Fibroblast of skin of scalp (primary cell): ENCODE results near the gene ARHGAP4.
A peak's percentile ranks its signal among the peaks of the same experiment; 100 is the strongest.

ENCODE experiments used
- DNase-seq: peaks from one replicate; pipeline ENCODE4 v3.0.0-alpha.2; 2013

Gene ARHGAP4

DNA sequence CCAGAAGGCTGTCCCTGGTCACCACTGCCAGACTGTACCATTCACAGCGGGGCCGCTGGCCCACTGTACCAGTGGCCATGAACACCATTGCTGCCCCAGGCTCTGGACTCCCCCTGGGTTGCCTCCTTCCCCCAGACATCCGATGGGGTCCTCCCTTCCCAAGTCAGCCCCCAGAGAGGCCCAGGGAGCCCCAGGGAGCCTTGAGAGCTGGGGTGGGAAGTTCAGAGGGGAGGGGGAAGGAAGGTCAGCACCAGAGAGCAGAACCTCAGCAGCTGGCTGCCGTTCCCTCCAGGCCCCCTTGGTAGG, 441 bp upstream of the ARHGAP4 start:
- DNase-seq, result no peak

DNA sequence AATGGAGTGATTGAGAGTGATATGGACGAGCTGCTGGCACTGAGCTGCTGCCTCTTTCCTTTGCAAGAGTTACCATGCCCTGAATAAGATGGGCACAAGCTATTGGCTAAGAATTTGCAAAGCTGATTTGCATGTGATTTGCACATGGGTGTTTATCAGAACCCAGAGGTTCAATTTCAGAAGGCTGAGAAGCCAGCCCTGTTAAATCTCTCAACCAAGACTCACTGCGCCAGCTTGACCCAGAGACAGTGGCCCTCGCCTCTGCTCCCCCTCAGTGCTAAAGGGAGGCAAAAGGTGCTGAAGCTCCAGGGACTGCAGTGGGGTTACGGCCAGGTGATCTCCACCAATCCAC, 701 bp downstream of the ARHGAP4 start:
- DNase-seq, result no peak

DNA sequence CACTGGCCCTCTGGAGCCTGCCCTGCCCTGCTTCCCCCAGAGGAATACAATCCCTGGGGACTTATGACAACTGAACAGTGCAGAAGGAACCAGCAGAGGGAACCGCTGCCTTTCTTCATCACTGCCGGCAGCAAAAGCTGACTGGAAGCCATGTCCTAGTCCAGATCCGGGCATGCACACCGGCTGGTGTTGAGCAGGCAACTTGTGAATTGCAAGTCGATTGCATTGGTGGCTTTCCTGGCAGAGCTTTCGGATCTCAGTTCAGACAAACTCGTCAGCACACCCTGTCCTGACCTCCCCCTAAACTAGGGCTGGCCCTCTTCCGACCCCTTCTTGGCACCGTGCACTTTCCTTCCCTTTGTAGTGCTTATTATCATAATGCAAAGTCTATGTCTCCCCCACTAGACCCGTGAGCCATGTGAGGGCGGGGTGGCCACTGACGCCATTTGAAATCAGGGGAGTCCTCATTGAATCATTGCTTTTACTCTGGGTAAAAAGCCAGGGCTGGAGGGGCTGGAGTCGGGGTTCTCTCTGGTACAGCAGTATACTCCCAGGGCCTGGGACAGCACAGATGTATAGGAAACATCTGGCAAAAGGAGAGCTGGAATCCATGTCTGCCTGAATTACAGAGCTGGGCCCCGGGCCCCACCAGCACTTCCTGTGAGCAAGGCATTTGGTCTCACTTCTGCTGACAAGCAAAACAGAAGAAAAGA, 1.8 kb downstream of the ARHGAP4 start:
- DNase-seq, result peak; percentile 49

DNA sequence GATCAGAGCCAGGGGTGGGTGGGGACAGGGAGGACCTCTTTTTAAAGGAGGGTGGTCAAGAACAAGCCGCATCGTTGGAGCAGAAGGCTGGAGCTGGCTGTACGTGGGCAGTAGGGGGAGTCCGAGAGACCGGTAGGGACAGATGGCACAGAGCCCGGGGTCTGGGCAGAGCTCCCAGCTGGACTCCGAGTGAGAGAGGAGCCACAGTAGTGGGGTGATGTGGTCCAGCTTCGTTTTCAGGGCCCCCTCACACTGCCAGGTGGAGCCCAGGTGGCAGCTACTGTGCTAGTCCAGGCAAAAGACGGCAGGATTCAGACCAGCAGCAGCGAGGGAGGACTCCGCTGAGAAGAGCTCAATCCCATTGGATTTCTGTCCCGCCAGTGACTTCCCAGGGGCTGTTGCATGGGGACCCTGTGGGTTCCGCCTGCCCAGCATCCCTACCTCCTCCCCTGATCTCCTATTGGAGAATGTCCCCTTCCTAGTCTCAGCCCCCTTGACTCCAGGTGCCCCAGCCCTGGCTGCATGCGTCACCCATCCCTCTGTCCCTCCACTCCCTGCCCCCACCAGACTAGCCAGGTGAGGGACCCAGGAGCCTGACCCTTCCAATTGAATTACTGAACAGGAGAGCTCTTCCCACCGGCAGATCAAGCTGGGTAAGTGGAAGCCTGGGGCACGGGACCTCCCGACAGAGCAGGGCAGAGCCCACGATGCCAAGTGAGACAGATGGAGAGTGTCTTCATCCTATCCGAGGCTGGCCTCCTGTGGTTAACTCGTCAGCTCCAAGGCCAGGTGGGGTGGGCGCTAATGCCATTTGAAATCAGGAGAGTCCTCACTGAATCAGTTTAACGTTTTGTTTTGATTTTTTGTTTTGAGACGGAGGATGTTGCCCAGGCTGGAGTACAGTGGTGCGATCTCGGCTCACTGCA, 2.9 kb downstream of the ARHGAP4 start:
- peak; percentile 35 for DNase-seq

DNA sequence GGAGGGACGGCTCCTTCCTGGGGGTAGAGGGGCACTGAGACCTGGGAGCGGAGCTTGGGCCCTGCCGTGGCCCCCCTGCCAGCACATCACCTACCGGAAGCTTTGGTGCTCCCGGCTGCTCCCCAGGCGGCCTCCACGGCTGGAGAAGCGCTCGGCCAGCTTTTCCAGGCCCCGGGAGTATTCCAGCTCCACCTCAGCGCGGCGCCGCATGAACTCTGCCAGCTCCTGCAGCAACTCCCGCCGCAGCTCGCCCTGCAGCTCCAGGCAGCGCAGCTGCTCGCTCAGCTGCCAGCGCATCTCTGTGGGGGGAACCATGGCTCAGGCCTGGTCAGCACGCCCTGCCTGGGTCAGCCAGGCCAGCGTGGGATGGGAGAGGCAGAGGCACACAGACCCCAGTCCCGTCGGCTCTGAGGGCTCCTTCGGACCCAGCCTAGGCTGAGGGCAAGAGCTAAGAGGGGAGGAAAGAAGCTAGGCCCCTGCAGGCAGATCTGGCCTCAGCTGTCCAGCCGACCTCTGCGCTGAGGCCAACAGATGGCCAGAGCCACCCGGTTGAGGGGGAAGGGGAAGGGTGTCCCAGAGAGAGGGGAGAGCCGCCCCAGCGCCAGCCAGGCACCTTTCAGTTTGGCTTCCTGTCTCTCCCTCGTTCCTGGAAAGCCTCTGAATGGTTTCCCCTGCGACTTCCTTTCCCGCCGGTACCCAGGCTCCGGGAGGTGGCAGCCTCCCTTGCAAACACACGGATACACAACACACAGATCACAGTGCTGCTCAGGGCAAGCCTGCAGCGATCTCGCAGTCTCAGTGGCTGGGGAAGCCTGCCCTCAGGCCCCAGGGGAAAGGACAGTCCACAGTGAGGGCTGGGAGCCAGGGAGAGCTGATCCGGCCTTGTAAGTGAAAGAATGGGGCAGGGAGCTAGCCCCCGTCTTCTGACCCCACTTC, 4.3 kb downstream of the ARHGAP4 start:
- no peak for DNase-seq

DNA sequence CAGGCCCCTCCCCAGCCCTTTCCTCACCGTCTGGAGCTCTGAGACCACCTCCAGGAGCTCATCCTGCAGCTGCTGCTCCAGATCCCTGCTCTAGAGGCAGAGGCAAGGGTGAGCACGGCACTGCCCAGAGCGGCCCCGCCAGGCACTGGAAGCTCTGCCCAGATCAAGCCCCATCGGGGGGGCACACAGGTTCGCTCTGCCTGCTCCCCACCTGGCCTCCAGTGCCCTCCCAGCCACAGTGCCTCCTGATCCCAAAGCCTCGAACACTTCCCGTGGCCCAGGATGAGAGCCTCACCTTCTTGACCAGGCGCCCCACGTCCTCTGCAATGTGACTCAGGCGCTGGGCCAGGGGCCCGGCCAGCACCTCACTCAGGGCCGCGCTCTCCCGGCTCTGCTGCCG, 5.0 kb downstream of the ARHGAP4 start:
- no peak for DNase-seq

DNA sequence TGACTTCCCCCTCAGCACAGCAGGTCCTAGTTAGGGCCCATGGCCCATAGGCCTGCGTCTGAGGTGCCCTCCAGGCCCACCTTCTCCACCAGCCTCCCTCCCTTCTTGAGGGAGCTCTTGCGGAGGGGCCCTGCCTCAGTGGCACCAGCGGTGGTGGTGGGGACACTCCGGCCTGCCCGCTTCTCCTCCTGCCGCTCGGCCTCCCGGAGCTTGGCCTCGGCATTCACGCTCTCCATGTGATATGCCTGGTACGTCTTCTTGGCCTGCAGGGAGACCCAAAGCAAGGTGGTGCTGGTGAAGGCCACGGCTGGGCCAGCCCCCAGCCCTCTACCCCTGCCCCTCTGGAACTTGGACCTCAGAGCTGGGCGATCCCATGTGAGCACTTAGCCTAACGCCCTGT, 5.5 kb downstream of the ARHGAP4 start:
- DNase-seq, result no peak

DNA sequence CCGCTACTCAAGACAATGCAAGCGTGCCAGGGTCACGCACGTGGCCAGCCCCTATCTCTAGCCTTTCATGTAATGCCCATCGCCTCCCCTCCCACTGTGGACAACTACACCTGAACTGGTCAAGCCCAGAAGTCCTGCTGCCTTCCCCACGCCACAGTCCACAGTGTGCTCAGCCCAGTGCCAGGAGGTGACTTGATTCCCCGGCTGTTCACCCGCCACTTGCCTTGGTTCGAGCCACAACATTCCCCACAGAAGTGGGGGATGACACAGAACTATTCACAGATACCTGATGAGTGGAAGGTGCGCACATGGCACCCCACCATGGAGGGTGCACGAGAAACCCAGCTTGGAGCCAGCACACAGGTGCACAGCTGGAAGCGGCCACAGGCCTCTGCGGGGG, 6.8 kb downstream of the ARHGAP4 start:
- no peak for DNase-seq

DNA sequence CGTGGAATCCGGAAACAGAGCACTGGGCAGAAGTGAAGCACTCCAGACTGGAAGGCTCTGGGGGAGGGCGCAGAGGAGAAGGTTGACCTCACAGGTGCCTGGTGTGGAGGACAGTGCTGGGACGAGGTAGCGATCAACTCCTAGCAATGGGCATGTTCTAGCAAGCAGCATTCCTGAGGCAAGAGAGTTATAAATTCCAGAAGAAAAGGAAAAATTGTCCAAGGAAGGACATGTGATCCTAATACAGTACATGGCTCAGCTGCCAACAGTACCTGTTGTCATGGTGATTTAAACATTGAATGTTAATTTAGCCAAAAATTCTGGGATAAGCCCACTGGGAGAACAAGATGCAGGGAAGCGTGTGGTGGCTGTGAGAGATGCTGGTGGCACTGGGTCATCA, 8.2 kb downstream of the ARHGAP4 start:
- DNase-seq, result no peak

DNA sequence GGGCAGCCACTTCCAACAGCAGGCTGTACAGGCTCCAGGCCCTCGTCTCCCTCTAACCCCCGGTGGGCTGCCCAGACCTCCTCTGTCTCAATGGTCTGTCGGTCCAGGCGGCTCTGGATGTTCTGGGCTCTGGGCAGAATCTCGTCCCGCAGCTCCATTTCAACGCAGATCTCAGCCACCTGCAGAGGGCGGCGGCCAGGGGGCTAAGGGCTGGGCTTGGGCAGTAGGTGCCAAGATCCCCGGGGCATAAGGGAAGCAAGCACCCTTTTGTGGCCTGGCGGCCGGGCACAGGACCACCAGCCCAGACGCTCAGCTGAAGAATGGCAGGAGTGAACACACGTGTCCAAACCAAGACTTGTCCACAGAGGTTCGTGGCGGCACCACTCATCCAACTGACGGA, 12.4 kb downstream of the ARHGAP4 start:
- no peak for DNase-seq

DNA sequence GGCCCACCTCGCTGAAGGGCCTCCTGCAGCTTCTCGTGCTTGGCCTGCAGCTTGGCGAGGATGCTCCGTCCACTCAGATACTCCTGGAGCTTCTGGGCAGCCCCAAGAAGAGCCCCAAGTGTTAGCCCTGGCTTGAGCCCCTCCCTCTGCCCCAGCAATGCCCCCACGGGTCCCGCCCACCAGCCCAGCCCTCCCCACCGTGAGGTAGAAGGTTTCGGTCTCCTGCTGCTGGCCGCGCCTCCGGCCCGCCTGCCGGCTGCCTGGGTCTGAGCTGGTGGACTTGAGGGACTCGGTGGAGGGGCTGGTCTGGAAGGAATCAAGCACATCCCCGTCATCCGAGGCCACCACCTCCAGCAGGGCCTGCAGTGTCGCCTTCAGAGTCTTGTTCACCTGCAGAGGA, 12.9 kb downstream of the ARHGAP4 start:
- DNase-seq, result no peak

DNA sequence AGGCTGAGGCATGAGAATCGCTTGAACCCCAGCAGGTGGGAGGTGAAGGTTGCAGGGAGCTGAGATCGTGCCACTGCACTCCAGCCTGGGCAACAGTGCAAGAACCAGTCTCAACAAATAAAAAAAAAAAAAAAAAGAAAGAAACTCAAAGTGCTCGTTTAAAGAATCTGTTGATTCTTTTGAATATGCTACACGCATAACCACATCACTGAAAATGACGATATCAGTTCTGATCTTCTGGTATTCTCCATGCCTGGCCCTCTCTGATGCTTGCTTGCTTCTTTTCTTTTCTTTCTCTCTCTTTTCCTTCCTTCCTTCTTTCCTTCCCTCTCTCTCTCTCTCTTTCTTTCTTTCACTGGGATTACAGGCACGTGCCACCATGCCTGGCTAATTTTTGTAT, 14.3 kb downstream of the ARHGAP4 start:
- no peak for DNase-seq

DNA sequence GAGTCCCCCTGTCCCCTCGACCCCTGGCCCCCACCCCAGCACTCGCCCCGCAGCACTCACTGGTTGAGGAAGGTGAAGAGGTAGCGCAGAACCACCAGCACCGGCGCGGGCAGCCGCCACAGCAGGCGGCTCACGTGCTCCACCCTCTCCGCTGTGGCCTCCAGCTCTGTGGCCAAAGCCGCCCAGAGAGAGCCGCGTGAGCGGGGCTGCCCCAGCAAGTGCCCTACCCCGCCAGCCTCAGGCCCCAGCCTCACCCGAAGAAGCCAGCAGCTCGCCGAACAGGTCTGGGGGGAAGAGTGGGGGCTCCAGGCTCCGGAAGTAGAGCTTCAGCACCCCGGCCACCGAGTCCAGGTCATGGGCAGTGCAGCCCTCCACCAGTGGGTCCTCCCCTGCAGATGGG, 15.6 kb downstream of the ARHGAP4 start:
- DNase-seq, result no peak

DNA sequence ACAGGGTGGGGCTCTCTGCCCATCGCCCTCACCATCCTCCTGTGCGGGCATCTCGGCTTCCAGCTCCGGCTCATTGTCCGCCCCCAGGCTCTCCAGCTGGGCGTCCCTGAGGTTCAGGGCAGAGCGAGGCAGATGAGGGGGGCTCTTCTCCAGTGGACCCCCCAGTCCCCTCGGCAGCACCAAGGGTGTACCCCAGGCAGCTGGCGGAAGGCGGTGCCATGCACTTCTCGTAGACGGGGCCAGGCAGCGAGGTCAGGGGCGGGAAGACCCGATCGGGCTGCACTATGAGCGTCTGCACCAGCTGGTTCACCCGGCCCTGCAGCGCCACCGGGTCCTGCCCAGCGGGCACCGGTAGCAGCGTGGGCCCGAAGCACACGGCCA, 16.1 kb downstream of the ARHGAP4 start:
- no peak for DNase-seq

DNA sequence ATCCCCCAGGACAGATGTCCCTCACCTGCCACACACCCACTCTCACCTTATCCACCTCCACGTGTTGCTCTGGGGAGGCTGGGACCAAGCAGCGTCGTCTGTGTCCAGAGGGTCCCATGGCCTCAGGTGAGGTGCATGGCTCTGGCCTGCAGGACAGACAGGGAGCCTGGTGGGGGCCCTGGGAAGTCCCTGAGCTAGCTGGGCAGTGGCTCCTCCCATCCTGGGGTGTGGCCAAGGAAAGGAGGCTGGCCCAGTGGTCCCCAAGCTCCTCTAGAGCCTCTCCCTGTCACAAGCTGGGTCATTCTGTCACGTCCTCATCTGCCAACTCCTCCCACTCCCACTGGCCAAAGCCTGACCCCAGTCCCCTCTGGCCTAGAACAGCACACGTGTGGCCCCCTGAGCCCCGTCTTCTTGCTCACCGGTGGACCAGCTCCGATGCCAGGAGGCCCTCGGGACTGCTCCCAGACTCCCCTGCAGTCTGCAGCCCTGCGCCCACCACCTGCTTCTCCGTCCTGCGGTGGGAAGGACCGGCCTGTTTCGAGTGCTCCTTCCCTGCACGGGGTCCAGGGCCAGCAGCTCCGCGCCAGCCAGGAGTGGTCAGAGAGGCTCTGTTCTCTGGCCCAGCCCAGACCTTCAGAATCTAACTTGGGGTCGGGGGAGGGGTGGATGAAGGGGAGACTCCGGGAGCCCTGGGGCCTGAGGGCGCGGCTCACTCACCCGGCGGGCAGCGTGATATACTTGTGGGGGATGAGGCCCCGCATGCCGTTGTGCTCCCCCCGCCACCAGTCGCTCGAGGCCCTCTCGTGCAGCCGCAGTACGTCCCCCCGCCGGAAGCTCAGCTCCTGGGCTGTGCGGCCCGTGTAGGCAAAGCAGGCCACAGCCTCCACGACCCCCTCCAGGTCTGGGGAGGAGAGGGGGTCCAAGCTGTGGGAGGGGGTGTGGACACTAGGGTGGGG, 16.8 kb downstream of the ARHGAP4 start:
- no peak for DNase-seq

DNA sequence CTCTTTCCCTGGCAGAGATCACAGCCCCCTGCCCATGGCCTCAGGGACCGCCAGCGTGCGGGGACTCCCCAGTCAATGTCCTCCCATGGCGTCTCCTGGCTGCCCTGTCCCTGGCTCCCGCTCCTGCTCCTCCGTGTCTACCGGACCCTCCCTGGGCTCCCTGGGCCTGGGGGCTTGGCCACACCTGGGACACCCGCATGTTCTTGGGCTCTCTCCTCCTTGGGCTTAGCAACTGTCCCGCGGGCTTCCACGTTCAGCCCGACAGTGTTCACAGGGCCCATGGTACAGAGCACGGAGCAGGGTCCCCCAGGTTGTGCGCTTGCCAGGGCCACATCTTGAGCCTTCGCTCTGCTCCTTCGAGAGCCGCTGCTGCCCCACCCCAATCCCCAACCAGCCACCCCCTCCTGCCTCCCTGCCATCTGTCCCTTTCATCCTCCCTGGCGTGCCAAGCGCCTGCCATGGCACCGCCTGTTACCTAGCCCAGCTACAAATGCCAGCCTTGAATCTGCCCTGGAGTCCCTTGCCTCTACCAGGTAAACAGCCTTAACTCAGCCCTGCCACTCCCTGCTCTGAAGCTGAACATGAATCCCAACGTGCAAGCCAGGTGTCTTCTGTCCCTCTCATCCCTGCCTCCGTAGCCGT, 17.7 kb downstream of the ARHGAP4 start:
- DNase-seq, result no peak

DNA sequence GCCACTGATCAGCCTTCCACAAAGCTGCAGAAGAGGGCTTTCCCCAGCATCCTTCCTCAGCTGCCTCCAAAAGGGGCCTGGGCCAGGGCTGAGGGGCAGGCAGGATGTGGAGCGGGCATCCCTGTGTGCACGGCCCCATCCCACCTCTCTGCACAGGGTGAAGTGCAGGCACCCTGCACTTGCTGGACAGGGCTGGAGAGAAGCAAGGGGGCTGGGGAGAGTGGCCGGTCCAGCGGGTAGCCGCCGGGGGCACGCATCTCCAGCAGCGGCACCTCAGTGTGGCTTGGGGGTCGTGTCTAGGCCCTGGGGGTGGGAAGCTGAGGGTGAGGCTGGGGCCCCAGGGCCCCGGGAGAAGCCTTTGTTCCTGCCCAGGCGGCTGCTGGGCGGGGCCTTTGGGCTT, 18.6 kb downstream of the ARHGAP4 start:
- no peak for DNase-seq

DNA sequence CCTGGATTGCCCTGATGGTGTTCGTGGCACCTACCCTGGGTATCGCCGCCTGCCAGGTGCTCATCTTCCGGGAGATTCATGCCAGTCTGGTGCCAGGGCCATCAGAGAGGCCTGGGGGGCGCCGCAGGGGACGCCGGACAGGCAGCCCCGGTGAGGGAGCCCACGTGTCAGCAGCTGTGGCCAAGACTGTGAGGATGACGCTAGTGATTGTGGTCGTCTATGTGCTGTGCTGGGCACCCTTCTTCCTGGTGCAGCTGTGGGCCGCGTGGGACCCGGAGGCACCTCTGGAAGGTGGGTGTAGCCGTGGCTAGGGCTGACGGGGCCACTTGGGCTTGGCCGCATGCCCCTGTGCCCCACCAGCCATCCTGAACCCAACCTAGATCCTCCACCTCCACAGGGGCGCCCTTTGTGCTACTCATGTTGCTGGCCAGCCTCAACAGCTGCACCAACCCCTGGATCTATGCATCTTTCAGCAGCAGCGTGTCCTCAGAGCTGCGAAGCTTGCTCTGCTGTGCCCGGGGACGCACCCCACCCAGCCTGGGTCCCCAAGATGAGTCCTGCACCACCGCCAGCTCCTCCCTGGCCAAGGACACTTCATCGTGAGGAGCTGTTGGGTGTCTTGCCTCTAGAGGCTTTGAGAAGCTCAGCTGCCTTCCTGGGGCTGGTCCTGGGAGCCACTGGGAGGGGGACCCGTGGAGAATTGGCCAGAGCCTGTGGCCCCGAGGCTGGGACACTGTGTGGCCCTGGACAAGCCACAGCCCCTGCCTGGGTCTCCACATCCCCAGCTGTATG, 19.7 kb downstream of the ARHGAP4 start:
- DNase-seq, result no peak

DNA sequence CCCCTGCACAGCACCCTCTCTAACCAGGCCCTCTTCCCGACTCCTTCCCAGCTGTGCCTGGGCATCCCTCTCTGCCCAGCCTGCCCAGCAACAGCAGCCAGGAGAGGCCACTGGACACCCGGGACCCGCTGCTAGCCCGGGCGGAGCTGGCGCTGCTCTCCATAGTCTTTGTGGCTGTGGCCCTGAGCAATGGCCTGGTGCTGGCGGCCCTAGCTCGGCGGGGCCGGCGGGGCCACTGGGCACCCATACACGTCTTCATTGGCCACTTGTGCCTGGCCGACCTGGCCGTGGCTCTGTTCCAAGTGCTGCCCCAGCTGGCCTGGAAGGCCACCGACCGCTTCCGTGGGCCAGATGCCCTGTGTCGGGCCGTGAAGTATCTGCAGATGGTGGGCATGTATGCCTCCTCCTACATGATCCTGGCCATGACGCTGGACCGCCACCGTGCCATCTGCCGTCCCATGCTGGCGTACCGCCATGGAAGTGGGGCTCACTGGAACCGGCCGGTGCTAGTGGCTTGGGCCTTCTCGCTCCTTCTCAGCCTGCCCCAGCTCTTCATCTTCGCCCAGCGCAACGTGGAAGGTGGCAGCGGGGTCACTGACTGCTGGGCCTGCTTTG, 20.5 kb downstream of the ARHGAP4 start:
- no peak for DNase-seq
